Sigmoid colon (tissue), 4 donors: ENCODE measurements around the gene MCCC2.
"Not testable (repeated sequence)": the region's sequence is repeated elsewhere in the genome, so short reads cannot be mapped to it uniquely, and the experiment has no call there.

ENCODE experiments used
- CTCF ChIP-seq, 4 experiments: fragments of 450-650 bp in 3 of 4; fragments of 200-600 bp in 1 of 4; IDR thresholded peaks; one replicate each; pipeline ENCODE4 v1.5.1; 2016 to 2019; ENCODE audit warnings: antibody characterized with exemption in 4 of 4, mild to moderate bottlenecking in 3 of 4, moderate library complexity in 2 of 4
- EP300 ChIP-seq, 4 donors: sonication (generic); formaldehyde crosslinking; IDR thresholded peaks; one replicate each; pipeline ENCODE4 v1.6.1; 2017; ENCODE audit warnings: antibody characterized with exemption in 4 of 4

GRCh38 chr5:71551582-71551981, 35.6 kb upstream of the MCCC2 start:
- TF ChIP-seq CTCF, EP300 (IDR thresholded peaks at IDR 0.05): not testable (repeated sequence)
